Endodermal cell (in vitro differentiated cells): ENCODE measurements around the gene CATSPERD. TPM values are rescaled to one million over a fixed set of nuclear protein-coding genes. Genes with fewer than 3 reads are reported as not detected.

Source experiments
- DNase-seq: peaks from one replicate; pipeline ENCODE4 v3.0.0-alpha.2; 2017
- H3K27ac ChIP-seq: 2 replicates; pipeline ENCODE4 v1.5.1; 2013; ENCODE audit warnings: mild to moderate bottlenecking, low read depth, low read length, moderate library complexity
- H3K27me3 ChIP-seq: 2 replicates; pipeline ENCODE4 v1.6.1; 2013; ENCODE audit warnings: mild to moderate bottlenecking, low read length, moderate library complexity; ENCODE audit not compliant: insufficient read depth, control insufficient read depth, poor library complexity, severe bottlenecking
- H3K36me3 ChIP-seq: 2 replicates; pipeline ENCODE4 v1.7.0; 2013; ENCODE audit warnings: mild to moderate bottlenecking, low read length, moderate library complexity; ENCODE audit not compliant: control insufficient read depth, insufficient read depth
- H3K4me1 ChIP-seq: one replicate; pipeline ENCODE4 v1.7.0; 2013; ENCODE audit warnings: low read length; ENCODE audit not compliant: control insufficient read depth, insufficient read depth
- H3K4me3 ChIP-seq: 2 replicates; pipeline ENCODE4 v1.5.1; 2013; ENCODE audit warnings: mild to moderate bottlenecking, low read length, moderate library complexity
- H3K9ac ChIP-seq: 2 replicates; pipeline ENCODE4 v1.6.1; 2013; ENCODE audit warnings: mild to moderate bottlenecking, low read length, moderate library complexity; ENCODE audit not compliant: poor library complexity, severe bottlenecking; ENCODE audit errors: extremely low read depth
- H3K9me3 ChIP-seq: 2 replicates; pipeline ENCODE4 v1.6.1; 2013; ENCODE audit warnings: mild to moderate bottlenecking, low read length, moderate library complexity; ENCODE audit not compliant: control insufficient read depth
- H3K27ac Mint-ChIP-seq: 2 replicates; pipeline ENCODE4 v1.8.0; 2020; ENCODE audit warnings: mixed read lengths
- H3K27me3 Mint-ChIP-seq: 2 replicates; pipeline ENCODE4 v1.8.0; 2021; ENCODE audit warnings: mild to moderate bottlenecking, mixed read lengths; ENCODE audit not compliant: insufficient read depth
- H3K36me3 Mint-ChIP-seq: 2 replicates; pipeline ENCODE4 v1.8.0; 2020; ENCODE audit warnings: low read depth, mixed read lengths
- H3K4me1 Mint-ChIP-seq: 2 replicates; pipeline ENCODE4 v1.8.0; 2020; ENCODE audit warnings: mixed read lengths
- H3K4me3 Mint-ChIP-seq: 2 replicates; pipeline ENCODE4 v1.8.0; 2020; ENCODE audit warnings: mild to moderate bottlenecking, moderate library complexity, mixed read lengths
- H3K9me3 Mint-ChIP-seq: 2 replicates; pipeline ENCODE4 v1.8.0; 2020; ENCODE audit warnings: mild to moderate bottlenecking, mixed read lengths
- WGBS, 2 experiments: methylation state at CpG; one replicate each; pipeline versions ENCODE4 v1.1.5 to v1.1.7; 2013; ENCODE audit warnings: missing lambda C conversion rate in 2 of 2, mixed read lengths in 1 of 2; ENCODE audit not compliant: insufficient coverage in 1 of 2, insufficient read length in 1 of 2; 5-methylcytosine and 5-hydroxymethylcytosine counted together
- total RNA-seq, 2 donors: library from RNA; stranded (reverse); fragmentation: NEBNext Ultra II Directional in 1 of 2; extraction: Animal tissue kit (Norgen Biotek cat#: 25700) in 1 of 2; gene quantifications; 2 replicates in 1 of 2; 3 replicates in 1 of 2; pipeline ENCODE4 v1.2.1, GENCODE V29; 2021
- TF ChIP-seq, protein P1 (sequence below): fragments of 200-600 bp; sonication (generic); conservative IDR thresholded peaks from 2 replicates; pipeline ENCODE4 v1.5.0; 2021; ENCODE audit warnings: antibody characterized with exemption, mild to moderate bottlenecking

The CATSPERD gene
- total RNA-seq, 2 donors from 2014 or later: not detected

DNA sequence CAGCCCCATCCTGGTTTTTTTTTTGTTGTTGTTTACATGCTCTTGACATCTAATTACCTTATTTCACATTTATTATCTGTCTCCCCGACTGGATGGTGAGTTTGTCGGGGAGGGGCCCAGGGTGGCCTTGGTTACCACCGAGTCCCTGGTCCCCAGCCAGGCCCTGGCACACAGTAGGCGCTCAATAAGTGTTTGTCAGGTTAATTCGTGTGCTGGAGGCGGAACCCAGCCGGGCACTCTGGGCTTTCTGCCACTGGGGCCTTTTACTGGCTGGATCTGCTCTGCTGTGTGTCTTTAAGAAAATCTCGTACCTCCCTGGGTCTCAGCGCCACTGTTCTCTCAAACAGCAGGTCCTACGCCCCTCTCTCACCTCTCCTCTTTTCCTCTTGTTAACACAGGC, 89.0 kb downstream of the CATSPERD start:
- peaks cover 5% of the 10 kb centered on the region for H3K27me3 ChIP-seq
- 92% methylated on average over 10 of the region's 10 CpGs for WGBS, 2 experiments
- Mint-ChIP-seq H3K4me3 (no peak overlapping the region), H3K27ac (no peak overlapping the region), H3K9me3 (no peaks in the 10 kb centered on the region), H3K36me3 (no peaks in the 10 kb centered on the region), H3K27me3 (peaks cover 4% of the 10 kb centered on the region), H3K4me1 (peaks cover 6% of the 10 kb centered on the region)
- H3K27ac ChIP-seq: no peak overlapping the region
- TF ChIP-seq, protein P1, sequence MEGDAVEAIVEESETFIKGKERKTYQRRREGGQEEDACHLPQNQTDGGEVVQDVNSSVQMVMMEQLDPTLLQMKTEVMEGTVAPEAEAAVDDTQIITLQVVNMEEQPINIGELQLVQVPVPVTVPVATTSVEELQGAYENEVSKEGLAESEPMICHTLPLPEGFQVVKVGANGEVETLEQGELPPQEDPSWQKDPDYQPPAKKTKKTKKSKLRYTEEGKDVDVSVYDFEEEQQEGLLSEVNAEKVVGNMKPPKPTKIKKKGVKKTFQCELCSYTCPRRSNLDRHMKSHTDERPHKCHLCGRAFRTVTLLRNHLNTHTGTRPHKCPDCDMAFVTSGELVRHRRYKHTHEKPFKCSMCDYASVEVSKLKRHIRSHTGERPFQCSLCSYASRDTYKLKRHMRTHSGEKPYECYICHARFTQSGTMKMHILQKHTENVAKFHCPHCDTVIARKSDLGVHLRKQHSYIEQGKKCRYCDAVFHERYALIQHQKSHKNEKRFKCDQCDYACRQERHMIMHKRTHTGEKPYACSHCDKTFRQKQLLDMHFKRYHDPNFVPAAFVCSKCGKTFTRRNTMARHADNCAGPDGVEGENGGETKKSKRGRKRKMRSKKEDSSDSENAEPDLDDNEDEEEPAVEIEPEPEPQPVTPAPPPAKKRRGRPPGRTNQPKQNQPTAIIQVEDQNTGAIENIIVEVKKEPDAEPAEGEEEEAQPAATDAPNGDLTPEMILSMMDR: no peak
- DNase-seq: no peak
- no peaks in the 10 kb centered on the region for H3K4me1 ChIP-seq
- H3K4me3 ChIP-seq: no peak overlapping the region
- H3K9ac ChIP-seq: no peak overlapping the region
- H3K9me3 ChIP-seq: no peaks in the 10 kb centered on the region
- H3K36me3 ChIP-seq: no peaks in the 10 kb centered on the region

DNA sequence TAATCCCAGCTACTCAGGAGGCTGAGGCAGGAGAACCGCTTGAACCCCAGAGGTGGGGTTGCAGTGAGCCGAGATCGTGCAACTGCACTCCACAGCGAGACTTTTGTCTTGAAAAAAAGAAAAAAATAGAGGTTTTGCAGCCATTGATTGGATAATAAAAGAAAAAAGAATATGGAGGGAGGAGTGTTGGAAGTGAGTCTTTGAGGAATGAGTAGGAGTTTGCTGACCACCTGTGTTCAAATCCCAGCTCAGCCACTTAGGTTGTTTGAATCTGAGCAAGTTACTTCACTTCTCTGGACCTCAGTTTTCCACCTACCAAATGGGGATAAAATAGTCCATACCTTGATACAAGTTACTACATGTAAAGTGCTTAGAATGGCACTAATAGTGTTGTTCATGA, 90.7 kb downstream of the CATSPERD start:
- peaks cover 3% of the 10 kb centered on the region for H3K4me1 Mint-ChIP-seq
- H3K27me3 Mint-ChIP-seq: no peaks in the 10 kb centered on the region
- H3K4me3 ChIP-seq: no peak overlapping the region
- no peaks in the 10 kb centered on the region for H3K9me3 ChIP-seq
- DNase-seq: no peak
- H3K36me3 Mint-ChIP-seq: no peaks in the 10 kb centered on the region
- H3K27ac ChIP-seq: no peak overlapping the region
- no peaks in the 10 kb centered on the region for H3K27me3 ChIP-seq
- TF ChIP-seq, protein P1: no peak
- H3K27ac Mint-ChIP-seq: no peak overlapping the region
- WGBS, 2 experiments: 95 to 100% methylated on average over 4 of the region's 4 CpGs
- H3K9ac ChIP-seq: no peak overlapping the region
- no peaks in the 10 kb centered on the region for H3K9me3 Mint-ChIP-seq
- no peaks in the 10 kb centered on the region for H3K36me3 ChIP-seq
- no peak overlapping the region for H3K4me3 Mint-ChIP-seq
- H3K4me1 ChIP-seq: no peaks in the 10 kb centered on the region

DNA sequence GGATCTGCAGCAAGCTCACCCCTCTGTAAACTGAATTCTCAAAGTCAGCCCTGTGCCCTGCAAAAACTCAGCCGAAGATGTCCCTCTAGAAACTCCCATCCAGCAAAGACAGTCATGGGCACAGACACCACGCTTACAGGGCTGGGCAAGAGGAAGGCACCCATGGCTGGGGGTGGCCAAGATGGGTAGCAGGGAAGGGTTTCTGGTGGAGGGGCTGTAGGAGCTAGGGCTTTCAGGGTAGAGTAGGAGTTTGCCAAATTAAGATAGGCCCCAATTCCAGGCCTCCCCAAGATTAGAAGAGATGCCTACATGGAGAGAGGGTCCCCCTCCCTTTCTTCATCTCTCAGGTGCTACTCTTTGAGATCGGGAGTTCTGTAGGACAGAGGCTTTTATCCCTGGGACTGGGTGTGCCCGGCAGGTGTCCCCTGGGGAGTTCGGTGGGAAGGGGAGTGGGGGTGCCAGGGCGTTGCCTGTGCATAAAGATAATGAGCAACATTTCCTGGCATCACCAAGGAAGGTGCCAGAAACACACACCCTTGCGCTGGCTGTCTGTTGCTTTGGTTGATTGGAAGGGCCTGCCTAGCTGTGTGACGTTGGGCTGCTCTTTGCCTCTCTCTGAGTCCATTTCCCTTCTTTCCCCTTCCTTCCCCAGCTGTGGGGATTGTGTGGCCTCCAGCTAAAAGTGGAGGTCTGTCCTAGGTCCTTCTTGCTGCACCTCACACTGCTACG, 93.8 kb downstream of the CATSPERD start:
- 91 to 94% methylated on average over 3 to 9 of the region's 9 CpGs for WGBS, 2 experiments
- H3K27me3 Mint-ChIP-seq: peaks cover 10% of the 10 kb centered on the region
- TF ChIP-seq, protein P1: no peak
- Histone ChIP-seq H3K9ac (no peak overlapping the region), H3K4me1 (no peaks in the 10 kb centered on the region), H3K9me3 (no peaks in the 10 kb centered on the region), H3K27ac (no peak overlapping the region), H3K36me3 (no peaks in the 10 kb centered on the region), H3K27me3 (no peaks in the 10 kb centered on the region), H3K4me3 (no peak overlapping the region)
- H3K4me3 Mint-ChIP-seq: no peak overlapping the region
- H3K9me3 Mint-ChIP-seq: no peaks in the 10 kb centered on the region
- no peak for DNase-seq
- no peaks in the 10 kb centered on the region for H3K4me1 Mint-ChIP-seq
- H3K36me3 Mint-ChIP-seq: no peaks in the 10 kb centered on the region
- no peak overlapping the region for H3K27ac Mint-ChIP-seq
